NCI-H2227 (cell line): ENCODE data around the gene JPH3.

Experiments
- DNase-seq: peaks from one replicate; lab custom pipeline; 2025; ENCODE audit not compliant: unreplicated experiment; lab: John Stamatoyannopoulos, UW

JPH3 gene

DNA sequence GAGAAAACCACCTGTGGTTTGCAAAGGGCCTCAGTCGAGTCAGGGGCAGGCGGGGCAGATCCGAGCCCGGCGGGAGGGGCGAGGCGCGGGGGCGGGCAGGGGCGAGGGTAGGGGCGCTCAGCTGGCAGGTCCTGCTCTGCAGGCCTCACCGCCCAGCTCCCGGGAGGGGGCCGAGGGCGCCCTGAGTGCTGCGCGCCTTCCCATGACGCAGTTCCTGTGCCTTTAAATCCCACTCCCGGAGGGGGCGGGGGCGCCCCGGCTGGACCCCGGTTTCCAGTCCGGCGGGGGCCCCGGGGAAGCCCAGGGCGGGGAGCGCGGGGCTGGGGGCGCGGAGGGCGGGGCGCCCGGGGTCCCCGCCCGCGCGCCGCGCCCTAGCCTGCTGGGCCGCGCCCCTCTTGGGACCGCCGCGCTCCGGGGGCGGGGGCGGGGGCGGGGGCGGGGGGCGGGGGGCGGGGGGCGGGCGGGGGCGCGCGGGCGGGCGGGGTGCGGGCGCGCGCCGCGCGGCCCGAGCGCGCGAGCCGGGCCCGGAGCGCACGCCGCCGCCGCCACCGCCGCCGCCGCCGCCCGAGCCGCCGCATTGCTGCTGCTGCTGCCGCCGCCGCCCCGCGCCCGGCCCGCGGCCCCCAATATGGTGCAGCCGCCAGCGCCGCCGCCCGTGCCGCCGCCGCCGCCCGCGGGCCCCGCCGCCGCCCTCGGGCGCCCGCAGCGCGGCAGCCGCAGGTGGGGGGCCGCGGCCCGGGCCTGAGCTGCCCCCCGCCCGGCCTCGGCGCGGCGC is at the start of gene JPH3:
Gene JPH3 (plus strand): TSS at position 508 of the 775 bp plus-strand sequence. CDS start 639 bp downstream, outside the sequence.
- DNase-seq, result peak; percentile 65

DNA sequence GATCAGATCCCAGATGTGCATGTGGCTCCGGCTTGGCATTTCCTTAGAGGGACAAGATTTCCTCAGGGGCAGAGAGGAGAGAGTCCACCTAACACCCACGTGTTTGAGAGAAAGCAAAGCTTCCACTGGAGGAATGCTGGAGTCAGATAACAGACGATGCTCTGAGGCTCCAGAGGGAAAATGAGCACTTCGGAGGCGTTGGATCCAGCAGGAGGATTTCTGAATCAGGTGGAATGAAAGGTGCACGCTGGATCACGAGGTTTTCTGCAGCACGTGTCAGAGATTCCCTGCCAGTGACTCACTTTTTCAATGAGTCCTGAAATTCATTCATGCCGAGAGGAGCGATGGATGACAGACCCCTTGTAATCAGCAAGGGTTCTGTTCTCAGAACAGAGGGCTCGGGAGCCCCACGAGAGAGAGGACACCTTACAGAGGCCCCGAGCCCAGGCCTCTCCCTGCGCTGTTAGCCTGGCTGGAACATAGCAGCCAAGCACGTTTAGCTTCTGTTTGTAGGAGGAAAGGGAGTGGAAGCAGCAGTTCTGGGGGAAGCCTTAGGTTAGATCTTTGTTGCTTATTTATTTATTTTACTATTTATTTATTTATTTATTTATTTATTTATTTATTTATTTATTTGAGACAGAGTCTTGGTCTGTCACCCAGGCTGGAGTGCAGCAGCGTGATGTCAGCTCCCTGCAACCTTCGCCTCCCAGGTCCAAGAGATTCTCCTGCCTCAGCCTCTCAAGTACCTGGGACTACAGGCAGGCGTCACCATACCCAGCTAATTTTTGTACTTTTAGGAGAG is 49.3 kb upstream of the JPH3 start:
- no peak for DNase-seq

DNA sequence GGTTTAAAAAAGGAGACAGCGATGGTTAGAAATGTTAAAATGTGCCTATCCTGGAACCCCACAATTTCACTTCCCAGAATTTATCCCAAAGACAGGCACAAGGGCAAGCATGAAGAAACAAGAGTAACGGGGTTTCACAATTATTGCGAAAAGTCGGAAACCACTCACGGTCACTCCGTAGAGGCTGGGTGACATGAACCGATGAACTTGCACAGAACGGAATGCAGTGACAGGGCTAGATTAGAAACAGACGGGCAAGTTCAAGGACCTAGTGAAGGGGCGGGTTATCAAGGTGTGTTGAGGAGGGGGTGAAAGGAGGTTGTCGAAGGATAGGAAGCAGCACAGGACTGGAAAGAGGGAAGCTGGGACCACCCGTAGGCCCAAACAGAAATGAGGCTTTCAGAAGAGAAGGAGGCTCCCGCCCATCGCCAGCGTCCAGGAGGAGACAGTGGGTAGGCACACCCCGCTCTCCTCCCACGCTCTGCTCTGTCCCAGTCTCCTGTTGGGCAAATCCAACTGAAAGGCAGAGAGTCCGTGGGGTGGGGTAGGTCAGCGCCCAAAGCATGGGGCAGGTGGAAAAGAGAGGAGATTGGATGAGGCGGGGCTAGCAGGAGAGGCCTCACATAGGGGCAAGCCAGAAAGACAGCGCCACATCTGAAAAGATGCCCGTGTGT is 47.4 kb upstream of the JPH3 start:
- DNase-seq, result no peak

DNA sequence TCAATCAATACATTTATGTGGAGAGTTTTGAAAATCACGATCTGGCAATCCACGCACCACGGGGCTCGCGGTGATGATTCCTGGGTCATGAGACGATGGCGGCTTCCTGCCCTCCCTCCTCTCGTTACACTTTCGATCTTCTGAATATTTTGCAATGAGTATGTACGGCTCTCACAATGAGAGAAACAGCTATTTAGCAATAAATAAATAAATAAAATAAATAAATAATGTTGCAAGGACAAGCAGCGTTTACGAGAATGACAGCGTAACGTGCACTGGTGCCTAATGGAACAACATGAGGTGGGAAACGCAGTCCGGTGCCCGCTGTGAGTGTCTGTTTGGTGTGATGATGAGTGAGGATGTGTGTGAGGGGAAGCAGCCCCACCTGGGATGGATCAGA is 46.7 kb upstream of the JPH3 start:
- no peak for DNase-seq

DNA sequence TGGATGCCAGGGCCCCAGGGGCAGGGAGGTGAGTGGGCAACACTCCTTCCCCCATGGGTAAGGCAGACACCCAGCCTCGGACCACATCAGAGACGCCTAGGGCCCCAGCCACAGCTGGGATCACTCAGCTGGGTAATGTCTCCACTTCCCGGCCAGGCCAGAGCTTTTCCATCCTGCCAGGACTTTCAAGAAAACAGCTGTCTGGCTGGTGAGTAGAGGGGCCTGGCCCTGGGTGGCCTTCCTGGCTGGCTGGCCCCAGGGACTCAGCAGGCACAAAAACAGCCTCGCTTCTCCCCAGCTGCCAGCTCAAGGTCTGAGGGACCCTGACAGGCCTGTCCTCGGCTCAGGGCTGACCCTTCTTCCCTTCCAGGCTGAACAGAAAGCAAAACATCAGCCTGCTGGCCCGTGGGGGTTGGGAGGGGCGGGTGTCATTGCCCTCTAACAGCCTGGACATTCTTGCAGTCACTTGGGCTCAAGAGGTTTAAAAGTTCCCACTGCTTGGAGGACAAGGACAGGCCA is 45.3 kb upstream of the JPH3 start:
- DNase-seq, result no peak

DNA sequence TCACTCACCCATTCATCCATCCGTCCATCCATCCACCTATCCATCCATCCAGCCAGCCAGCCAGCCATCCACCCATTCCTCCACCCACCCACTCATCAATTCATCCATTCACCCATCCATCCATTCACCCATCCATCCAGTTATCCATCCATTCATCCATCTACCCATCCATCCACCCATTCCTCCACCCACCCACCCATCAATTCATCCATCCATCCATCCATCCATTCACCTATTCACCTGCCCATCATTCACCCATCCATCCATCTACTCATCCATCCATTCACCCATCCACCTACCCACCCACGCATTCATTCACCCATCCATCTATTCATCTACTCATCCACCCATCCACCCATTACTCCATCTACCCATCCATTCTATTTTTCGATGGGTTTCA is 43.6 kb upstream of the JPH3 start:
- no peak for DNase-seq

DNA sequence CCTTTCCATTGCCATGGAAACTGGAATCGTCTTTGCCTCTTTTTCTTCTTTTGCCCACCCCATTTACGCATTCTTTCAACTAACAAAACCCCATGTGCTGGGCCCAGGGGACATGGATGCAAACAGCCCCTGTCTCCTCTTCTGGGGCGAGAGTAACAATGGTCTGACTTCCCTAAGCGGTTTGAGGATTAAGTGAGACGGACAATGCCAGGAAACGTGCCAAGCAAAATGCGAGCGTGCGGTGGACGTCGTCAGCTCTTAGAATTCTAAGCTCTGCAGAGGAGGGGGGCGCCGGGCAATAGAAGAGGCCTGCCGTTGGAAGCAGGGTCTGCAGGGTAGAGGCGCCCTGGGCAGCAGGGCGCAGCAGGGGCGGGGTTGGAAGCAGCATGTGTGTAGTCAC is 42.4 kb upstream of the JPH3 start:
- DNase-seq, result no peak

DNA sequence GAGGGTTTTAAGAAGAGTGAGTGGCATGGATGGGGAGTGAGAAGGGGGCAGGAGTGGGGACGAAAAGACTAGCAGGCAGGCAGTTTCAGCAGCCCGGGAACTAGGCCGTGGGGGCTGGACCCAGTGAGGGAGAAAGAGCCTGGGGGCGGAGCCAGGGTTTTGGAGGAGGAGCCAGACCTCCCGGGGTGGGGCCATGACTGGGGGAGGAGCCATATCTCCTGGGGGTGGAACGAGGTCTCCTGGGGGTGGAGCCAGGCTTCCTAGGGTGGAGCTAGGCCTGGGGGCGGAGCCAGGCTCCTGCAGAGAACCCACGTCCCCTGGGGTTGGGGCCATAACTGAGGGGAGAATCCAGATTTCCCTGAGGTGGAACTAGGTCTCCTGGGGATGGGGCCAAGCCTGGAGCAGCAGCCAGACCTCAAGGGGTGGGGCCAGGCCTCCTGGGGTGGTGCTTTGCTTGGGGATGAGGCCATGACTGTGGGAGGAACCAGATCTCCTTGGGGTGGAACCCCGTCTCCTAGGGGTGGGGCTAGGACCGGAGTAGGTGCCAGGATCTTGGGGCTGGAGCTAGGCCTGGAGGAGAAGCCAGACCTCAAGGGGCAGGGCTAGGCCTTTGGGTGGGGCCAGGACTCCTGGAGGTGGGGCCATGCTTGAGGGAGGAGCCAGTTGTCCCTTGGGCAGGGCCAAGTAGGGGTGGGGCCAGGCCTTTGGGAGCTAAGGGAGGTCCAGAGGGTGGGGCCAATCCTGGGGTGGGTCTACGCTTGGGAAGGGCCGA is 41.7 kb upstream of the JPH3 start:
- peak; percentile 7 for DNase-seq

DNA sequence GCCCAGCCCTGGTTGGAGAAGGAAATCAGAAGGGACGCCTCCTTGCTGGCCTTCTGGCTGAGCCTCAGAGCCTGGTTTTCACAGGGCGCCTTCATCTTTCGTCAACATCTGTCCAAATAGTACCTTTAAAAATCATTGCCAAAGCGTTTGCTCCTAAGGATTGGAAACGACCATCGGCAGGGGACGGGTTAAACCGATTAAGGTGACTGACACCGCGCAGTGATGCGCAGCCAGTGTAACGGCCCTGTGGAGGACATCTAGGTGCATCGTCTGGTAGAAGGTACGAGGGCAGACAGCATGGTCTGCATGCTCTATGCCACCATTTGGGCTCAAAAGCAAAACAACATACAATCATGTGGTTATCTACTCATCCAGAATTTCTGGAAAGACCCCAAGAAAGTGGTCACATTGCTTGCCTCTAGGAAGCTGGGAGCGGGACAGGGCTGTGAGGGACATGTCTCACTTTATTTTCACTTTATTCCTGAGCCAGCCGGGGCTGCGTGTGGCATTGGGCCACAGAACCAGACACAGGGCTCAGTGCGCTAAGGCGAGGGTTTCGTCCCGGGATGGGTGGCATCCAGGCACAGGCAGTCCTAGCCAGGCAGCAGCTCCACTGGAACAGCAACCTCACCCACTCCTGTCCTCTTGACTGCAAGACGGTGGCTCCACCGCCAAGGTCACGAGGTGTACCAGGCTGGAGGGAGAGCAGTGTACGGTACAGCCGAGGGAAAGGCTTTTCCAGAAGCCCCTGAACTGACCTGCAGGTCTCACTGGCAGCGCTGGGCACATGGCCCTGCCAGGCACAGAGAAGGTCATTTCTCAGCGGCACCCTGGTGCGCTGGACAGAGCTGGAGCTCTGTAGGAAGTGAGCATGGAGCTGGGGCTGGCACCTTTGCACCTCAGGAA is 40.9 kb upstream of the JPH3 start:
- no peak for DNase-seq

DNA sequence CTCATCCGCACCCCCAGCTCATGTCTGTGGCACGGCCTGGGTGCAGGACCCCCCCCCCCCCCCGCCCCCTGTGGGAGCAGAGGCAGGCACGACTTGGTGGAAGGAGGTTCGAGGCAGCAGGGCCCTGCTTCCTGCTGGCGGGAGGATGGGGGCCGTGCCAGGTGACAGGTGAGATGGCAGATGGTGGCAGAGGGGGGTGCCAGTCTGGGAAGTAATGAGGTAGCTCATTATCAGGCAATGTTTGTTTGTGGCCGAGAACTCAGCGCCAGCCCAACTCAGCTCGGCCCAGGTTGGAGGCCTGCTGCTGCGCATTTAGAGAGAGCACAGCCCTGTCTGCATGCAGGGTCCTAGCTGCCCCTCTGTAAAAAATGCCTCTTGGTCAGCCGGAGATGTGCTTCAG is 40.1 kb upstream of the JPH3 start:
- no peak for DNase-seq

DNA sequence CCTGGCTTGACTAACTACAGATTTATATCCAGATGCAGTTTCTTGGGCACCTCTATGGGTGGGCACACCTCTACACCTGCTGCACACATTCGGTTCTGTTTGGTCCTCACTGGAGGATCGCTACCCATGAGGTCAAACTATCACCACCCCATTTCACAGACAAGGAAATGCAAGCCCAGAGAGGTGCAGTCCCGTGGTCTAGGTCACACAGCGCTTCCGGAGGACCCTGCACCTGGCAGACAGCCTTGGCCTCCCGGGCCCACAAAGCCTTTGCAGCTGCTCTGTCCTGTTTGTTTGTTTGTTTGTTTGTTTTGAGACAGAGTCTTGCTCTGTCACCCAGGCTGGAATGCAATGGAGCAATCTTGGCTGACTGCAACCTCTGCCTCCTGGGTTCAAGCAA is 39.3 kb upstream of the JPH3 start:
- DNase-seq, result no peak

DNA sequence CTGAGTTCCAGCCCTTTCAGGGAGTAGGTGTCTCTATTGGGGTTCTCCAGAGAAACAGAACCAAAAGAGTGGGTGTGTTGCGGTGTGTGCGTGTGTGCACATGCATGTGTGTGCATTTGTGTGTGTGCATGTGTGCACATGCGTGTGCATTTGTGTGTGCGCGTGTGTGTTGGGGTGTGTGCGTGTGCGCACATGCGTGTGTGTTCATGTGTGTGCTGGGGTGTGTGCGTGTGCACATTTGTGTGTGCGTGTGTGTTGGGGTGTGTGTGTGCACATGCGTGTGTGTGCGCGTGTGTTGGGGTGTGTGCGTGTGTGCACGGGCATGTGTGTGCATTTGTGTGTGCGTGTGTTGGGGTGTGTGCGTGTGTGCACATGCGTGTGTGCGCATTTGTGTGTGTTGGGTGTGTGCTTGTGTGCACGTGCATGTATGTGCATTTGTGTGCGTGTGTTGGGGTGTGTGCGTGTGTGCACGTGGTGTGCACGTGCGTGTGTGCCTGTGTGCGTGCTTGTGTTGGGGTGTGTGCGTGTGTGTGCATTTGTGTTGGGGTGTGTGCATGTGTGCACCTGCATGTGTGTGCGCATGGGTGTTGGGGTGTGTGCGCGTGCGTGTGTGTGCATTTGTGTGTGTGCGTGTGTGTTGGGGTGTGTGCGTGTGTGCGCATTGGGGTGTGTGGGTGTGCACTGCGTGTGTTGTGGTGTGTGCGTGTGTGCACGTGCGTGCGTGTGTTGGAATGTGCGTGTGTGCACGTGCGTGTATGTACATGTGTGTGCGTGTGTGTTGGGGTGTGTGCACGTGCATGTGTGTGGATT is 38.4 kb upstream of the JPH3 start:
- DNase-seq, result no peak

DNA sequence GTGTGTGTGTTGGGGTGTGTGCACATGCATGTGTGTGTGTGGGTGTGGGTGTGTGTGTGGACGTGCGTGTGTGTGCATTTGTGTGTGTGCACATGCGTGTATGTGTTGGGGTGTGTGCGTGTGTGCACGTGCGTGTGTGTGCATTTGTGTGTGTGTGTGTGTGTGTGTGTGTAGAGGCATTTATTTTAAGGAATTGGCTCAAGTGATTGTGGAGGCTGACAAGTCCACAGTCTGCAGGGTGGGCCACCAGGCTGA is 37.9 kb upstream of the JPH3 start:
- DNase-seq, result no peak

DNA sequence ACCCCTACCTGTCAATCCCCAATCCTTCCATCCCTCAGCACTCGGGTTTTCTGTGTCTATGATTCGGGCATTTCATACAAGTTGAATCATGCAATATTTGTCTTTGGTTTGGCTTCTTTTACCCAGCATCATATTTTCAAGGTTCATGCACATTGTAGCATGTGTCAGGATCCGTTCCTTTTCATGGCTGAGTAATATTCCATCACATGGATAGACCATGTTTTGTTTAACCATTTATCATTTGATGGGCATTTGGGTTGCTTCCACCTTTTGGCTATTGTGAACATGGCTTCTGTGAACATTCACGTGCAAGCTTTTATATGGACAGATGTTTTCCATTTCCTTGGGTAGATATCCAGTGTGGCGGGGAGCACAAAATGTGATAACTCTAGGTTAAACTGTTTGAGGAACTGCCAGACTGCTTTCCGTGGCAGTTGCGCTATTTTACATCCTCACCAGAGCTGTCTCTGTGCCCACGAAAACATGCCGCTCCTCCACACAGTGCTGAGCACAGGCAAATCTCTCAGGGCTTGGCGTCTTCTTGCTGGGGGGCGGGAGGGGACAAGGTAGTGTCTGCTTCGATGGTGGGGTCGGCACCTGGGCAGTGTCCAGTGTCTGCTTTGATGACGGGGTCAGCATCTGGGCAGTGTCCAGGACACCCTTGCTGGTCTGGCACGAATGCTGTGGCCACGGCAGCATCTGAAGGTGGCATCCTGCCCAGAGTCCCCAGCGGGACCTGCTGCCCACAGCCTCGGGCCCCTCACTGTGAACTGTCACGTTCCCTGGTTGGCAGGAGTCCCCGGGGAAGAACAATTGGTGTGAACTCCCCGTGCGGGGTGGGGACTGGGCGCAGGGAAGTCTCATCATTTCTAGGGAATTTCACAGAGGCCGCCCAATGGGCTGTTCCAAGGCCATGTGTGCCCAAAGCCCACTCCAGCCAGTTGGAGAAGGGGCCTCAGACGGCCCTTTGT is 32.4 kb upstream of the JPH3 start:
- DNase-seq, result no peak

DNA sequence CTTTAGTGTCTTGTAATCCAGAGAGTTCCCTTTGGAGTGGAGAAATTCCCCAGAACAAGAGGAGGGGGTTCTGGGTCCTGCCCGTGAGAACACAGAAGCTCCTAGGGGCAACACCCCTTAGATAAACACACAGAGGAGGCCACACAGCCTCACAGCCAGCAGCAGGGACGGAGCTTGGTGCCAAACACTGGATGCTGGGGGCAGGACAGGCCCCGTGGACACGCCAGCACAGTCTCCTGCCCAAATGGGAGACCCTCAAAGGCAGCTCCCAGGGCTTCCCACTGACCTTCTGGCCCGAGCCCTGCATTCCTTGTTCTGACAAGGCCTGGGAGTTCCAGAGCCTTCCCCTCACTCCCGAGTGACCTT is 31.8 kb upstream of the JPH3 start:
- DNase-seq, result no peak

DNA sequence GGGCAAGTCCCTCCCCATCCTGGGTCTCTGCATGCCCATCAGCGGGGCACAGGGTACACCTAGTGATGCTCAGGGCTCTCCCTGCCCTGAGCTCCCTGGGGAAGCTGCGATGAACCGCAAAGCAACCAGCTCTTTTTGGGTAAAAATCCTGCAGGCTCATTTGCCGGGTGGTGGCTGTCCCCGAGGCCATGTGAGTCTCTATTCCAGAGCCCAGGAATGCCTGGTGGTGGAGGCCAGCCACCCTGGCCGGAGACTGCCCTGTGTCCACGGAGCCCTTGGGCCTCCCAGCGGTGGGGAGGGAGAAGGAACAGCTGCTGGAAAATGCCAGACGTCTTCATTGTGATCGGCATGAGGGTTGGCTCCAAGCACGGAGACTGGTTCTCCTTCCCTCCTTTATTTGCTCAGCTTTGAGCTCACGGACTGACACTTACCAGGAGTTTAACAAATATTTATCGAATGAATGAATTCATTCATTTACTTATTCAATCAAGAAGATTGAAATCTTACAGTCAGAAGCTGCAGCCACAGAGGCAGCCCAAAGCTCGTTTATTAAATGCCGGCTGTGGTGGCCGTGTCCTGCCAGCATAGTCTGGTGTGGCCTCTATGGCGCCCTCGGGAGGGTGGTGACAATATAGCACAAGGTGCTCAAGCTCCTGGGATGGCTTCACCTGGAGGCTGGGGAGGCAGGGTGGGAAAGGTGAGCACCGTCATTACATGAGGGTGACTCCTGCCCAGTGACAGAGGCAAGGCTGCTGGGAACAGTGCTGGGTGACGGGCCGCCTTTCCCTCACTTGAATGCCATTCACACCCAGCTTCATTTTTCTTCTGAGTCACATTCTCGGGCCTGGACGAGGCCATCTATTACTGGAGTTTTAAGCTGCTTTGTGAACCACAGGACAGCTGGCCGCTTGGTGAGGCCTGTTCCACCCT is 31.1 kb upstream of the JPH3 start:
- peak; percentile 24 for DNase-seq

DNA sequence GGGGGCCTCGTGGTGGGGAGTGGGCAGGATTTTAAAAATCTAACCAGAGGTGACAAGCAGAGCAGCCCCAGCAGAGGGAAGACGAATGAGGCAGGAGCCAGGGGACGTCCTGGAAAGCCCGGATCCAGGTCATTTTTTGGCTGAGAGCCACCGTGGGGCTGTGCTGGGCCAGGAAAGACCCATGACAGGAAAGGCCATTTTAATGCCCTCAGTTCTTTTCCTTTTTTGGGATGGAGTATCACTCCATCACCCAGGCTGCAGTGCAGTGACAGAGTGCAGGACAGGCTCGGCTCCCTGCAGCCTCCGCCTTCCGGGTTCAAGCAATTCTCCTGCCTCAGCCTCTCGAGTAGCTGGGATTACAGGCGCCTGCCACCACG is 30.5 kb upstream of the JPH3 start:
- DNase-seq, result no peak
